GM23248 (cell line): ENCODE data around the gene CTAGE1.

Experiments
- EZH2 ChIP-seq: fragments of 200-600 bp; sonication (generic); IDR thresholded peaks from 2 replicates; pipeline ENCODE4 v1.6.1; 2018; ENCODE audit warnings: antibody characterized with exemption, mild to moderate bottlenecking; ENCODE audit not compliant: insufficient read depth, poor library complexity, severe bottlenecking
- EZH2phosphoT487 ChIP-seq: fragments of 200-600 bp; sonication (generic); IDR thresholded peaks from 2 replicates; pipeline ENCODE4 v1.6.1; 2018; ENCODE audit warnings: antibody characterized with exemption, moderate library complexity, mild to moderate bottlenecking, low read depth; ENCODE audit not compliant: insufficient read depth

- TF ChIP-seq EZH2 (no peak), EZH2phosphoT487 (no peak)
Observed at GRCh38 chr18:22403950-22404349, 13.8 kb downstream of the CTAGE1 start.
